Measurements from ENCODE around the gene KRTAP5-11.

GRCh38 chr11:71582309-71582895 is at the start of gene KRTAP5-11:
- TF ChIP-seq REST (IDR thresholded peaks at IDR 0.05; ENCODE audit: unreplicated experiment) = no peak
- TF ChIP-seq, protein P1, sequence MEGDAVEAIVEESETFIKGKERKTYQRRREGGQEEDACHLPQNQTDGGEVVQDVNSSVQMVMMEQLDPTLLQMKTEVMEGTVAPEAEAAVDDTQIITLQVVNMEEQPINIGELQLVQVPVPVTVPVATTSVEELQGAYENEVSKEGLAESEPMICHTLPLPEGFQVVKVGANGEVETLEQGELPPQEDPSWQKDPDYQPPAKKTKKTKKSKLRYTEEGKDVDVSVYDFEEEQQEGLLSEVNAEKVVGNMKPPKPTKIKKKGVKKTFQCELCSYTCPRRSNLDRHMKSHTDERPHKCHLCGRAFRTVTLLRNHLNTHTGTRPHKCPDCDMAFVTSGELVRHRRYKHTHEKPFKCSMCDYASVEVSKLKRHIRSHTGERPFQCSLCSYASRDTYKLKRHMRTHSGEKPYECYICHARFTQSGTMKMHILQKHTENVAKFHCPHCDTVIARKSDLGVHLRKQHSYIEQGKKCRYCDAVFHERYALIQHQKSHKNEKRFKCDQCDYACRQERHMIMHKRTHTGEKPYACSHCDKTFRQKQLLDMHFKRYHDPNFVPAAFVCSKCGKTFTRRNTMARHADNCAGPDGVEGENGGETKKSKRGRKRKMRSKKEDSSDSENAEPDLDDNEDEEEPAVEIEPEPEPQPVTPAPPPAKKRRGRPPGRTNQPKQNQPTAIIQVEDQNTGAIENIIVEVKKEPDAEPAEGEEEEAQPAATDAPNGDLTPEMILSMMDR (conservative IDR thresholded peaks at IDR 0.05; ENCODE audit: low read depth in 2 of 2) = no peak
